GM18867 (cell line): Measurements from ENCODE around the gene GLIPR1.
A peak's percentile ranks its signal among the peaks of the same experiment; 100 is the strongest.
"Not testable (repeated sequence)": the region's sequence is repeated elsewhere in the genome, so short reads cannot be mapped to it uniquely, and the experiment has no call there.

Experiments
- ATAC-seq: cut with Tn5 transposase; IDR thresholded peaks from one replicate; pipeline ENCODE4 v1.9.1; 2021; ENCODE audit warnings: mild to moderate bottlenecking, moderate library complexity; ENCODE audit not compliant: unreplicated experiment

GLIPR1 gene

DNA sequence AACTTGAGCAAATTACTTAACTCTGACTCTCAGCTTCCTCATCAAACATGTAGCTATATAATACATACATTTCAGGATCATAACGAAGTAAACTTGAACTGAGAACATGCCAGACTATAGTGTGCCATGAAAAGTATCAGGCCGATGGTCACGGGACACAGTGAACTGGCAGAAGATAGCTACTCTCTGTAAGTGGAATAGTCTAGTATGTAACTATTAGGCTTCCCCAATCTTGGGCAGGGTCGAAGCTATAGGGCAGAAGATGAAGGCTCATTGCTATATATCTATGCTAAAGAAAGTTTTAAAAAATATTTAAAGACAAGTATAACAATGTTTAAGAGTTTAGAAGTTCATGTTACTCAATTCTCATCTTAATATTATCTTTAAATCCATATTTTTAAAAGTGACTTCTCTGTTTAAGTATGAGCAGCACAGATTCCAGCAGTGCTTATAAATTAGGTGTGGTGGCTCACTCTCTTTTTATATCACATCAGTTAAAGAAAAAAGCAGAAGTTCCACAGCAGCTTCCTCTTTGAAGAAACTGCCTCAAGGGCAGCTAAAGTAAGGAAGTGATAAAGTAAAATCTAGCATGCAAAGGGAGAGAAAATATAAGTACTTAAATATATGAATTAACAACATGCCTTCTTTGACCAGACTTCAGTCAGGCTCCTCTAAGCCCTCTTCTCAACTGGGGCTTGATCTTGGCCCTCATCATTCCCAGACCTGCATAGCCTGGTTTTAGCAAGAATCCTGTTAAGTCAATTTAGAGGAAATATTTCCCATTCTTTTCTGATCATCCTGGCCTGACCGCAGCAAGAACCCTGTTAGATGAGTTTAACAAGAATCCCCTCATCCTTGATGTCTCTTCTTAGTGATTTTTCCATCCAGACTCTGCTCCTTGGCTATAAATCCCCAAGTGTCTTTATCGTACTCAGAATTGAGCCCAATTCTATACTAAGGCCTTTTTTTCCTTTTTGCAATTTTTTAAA is 8.4 kb upstream of the GLIPR1 start:
- ATAC-seq = peak; percentile 64

GRCh38 chr12:75474116-75474515 is 6.4 kb upstream of the GLIPR1 start:
- no peak for ATAC-seq

- ATAC-seq = no peak
Observed at GRCh38 chr12:75476071-75476470, 4.5 kb upstream of the GLIPR1 start.

DNA sequence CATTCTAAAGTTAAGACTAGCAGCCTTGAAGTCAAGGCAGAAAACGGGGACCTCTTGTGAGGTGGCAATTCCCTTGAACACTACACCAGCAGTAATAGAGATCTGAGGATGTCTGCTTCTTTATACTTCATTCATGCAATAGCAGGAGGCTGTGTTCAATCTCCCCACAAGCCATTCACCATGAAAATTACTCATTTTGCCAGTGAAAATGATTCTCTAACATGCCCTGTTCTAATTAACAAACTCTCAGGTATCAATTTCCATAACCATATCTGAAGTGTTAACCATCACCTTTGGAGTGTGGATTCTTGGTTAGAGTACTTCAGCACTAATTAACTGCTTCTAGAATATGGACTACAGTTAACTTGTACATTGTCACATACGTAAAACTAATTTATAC is 3.4 kb upstream of the GLIPR1 start:
- ATAC-seq = no peak

DNA sequence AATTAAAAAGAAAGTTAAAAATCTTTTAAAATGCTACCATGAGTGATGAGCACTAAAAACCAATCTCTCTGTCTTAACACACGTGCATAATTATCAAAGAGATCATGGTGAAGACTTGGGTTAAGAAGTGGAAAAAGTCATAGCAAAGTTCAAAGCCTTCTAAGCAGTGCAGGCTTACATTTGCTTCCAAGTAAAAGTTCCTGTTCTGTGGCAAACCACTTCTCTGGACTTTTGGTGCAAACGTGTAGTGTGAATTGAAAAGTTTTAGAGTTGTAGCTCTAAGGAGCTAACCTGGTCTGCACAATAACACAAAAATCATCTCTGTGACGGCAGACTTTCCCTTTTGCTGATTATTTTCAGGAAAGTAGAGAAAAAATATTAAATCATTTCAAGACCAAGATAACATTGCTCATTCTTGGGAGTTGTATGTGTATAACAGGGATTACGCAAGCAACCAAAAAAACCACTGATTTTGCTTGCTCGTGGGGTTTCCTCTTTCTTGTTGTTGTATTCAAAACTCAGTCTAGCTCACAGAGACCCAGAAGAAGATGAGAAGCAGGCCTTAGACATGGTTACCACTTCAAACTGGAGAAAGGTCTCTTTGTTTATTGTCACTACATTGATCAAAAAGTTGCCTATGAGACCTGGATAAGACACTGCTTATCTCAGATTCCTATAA is 2.3 kb upstream of the GLIPR1 start:
- ATAC-seq = peak; percentile 20

- ATAC-seq = peak; percentile 40
Observed at GRCh38 chr12:75479963-75480461, 543 bp upstream of the GLIPR1 start.

DNA sequence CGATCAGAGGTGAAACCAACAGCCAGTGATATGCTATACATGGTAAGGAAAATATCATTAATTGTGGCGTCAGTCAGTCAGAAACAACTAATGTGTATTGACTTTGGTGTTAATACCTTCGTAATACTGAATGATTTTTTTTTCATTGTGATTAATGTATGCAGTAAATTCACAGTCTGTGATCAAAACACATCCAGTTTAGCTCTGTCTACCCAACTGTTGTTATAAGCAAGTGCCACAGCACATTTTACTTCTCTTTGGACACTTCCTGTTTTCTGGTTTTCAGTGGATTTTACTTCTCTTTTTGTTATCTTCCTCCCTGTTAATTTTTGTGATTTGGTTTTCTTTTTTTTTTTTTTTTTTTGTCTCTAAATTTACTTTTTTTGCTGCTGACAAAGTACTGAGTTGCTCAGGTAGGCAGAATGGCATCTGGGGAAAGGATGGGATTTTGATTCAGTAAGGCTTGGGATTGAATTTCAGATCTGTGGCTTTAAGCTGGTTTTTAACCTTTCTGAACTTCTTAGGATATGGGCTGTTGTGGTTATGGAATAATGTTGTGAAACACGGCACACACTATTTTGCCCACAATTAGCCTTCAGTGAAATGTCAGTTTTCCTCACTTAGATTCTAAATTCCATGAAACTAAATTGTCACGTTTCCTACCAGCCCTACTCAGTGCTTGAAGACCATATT is 604 bp downstream of the GLIPR1 start:
- peak; percentile 17 for ATAC-seq

DNA sequence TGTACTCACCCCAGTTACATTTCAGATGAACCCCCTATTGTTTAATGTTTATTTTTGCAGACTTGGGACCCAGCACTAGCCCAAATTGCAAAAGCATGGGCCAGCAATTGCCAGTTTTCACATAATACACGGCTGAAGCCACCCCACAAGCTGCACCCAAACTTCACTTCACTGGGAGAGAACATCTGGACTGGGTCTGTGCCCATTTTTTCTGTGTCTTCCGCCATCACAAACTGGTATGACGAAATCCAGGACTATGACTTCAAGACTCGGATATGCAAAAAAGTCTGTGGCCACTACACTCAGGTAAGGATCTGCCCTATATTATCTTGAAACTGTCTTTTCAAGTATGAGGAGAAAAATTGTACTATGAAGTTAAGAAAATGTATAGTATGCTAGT is 1.2 kb downstream of the GLIPR1 start:
- no peak for ATAC-seq

GRCh38 chr12:75482646-75483045 is 2.1 kb downstream of the GLIPR1 start:
- ATAC-seq = no peak

- no peak for ATAC-seq
Observed at GRCh38 chr12:75483431-75483830, 2.9 kb downstream of the GLIPR1 start.

- not testable (repeated sequence) for ATAC-seq
Observed at GRCh38 chr12:75484450-75484849, 3.9 kb downstream of the GLIPR1 start.

DNA sequence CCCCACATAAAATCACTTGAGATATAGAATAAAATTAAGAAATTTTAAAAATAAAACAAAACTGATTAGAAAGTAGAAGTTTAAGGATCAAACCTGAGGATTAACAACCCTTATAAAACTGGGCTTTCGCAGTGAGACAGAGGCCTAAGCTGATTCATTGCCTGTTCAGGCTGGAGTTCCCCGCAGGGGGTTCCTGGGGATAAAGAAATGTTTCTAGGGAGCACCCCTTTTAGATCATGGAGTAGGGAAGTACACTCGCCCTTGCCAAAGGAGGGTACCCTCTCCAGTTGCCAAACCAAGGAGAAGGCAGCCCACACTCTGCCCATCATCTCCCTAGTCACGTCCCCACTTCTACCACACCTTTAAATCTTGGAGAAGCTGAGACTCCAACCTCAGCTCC is 6.8 kb downstream of the GLIPR1 start:
- no peak for ATAC-seq

DNA sequence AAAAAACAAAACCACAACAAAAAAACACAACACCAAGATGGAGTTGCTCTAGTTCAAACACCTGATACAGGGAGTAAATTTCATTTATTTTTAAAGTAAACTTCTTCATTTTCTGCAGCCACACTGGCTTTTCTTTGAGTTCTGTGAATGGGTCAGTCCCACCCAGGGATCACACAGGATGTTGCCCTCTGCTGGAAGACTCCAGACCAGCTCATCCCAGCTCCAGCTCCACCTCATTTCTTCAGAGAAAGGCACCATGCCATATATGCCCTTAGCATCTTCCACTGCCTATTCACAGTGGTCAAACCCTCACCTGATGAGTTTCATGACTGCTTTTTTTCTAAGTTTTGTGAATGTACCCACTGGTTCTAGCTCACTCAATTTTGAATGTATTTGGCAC is 8.0 kb downstream of the GLIPR1 start:
- peak; percentile 35 for ATAC-seq

DNA sequence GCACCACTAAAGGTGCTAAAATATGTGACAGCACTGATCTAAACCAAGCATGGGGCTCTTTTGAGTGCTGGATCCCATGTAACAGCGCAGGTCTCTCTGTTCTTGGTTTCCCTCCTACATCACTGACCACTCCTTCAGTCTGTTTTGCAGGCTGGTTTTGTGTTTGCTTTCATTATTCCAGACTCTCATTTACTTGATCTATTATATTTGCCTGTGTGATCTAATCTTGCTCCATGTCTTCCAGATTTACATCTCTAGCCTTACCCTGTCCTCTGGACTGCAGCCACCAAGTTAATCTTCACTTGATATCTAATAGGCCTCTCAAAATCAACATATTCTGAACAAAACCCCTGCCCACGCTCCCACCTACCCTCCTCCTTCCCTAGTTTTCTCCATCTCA is 8.6 kb downstream of the GLIPR1 start:
- ATAC-seq = no peak

- ATAC-seq = peak; percentile 71
Observed at GRCh38 chr12:75489613-75490210, 9.2 kb downstream of the GLIPR1 start.

DNA sequence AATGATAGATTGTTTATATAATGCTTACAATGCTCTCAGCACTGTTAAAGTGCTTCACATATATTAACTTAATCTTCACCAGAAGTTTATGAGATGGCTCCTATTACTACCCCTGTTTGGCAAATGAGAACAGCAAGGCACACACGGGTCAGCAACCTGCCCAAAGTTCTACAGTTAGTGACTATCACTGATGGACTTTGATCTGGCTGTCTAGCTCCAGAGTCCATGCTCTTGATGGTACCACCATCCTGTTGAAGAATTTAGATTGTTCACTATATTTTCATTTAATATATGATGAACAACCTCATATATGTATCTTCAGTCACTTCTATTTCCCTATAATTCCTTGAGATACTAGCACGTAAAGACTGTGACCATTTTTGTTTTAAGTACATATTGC is 10.6 kb downstream of the GLIPR1 start:
- ATAC-seq = no peak

DNA sequence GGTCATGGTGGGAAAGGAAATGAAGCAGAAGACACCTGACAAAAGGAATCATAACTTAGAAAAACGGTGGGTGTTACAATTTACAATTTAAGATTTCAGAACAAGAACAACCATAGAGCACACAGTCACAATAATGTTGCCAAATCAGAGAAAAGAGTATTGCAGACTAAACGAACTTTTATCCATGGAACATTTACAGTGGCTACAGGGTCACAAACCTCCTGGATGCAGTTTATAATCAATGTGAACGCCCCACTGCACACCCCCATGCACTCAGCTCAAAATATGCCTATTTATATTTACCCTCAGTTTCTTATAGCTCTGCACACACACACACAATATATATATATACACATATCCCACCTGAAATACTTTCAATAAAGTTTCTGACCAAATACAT is 22.9 kb downstream of the GLIPR1 start:
- ATAC-seq = no peak

DNA sequence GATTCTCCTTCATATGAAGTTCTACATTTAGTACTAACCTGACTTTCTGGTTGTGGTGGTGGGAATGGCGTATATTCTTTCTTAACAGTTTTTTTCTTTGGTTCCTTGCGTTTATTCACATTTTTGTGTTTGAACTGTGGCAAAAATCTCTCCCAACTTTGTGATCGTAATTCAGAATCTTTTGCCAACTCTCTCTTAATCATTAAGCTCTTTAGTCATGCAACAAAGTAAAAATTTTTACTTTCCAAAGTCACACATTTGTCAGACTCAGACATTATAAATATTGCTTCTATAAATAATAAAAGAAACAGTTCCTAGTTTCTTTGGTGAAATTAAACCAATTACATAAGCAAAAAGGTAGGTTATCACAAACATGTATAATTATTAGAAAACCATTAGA is 23.3 kb downstream of the GLIPR1 start:
- no peak for ATAC-seq

GRCh38 chr12:75505706-75506312 is 25.3 kb downstream of the GLIPR1 start:
- no peak for ATAC-seq

DNA sequence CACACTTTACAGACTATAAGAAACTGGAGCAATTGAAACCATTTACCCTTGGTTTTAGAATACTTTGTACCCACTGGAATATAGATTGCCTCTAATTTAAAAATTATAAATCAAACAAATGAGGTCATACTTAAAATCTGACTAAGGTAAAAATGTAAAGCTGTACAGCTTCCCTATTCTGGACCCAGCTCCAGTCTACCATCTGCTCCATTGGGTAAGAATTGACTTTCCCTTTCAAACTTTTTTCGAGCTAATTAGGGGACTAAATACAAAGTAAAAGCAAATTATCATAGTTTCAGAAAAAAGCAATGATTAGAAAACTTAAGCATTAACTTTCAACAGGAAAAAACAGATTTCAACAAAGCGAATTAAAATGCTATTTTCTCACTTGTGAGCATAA is 26.5 kb downstream of the GLIPR1 start:
- ATAC-seq = no peak

DNA sequence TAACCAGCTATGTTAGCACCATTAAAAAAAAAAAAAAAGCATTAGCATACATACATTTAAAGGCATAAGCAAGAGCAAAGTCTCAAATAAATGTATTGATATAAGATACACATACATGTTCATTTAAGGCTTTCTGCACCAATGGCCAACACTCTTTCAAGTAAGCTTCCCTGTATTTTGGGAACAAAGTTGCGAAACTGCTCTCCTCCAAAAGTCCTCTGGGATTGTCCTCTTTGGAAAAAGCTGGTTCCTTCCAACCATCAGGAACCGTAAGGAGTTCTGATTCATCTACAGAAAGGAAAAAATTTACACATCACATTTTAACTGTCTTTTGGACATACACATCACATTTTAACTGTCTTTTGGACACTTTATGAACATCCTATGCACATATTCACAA is 27.6 kb downstream of the GLIPR1 start:
- no peak for ATAC-seq
